GM12801 (cell line): ENCODE data around the gene FARP1.

Experiments used
- CTCF ChIP-seq: IDR thresholded peaks from one replicate; pipeline ENCODE4 v1.5.1; 2011; ENCODE audit warnings: control low read depth; ENCODE audit not compliant: insufficient read length; ENCODE audit errors: extremely low read depth

FARP1 gene

GRCh38 chr13:98243929-98244272, 101.0 kb downstream of the FARP1 start:
- TF ChIP-seq CTCF, result no peak

DNA sequence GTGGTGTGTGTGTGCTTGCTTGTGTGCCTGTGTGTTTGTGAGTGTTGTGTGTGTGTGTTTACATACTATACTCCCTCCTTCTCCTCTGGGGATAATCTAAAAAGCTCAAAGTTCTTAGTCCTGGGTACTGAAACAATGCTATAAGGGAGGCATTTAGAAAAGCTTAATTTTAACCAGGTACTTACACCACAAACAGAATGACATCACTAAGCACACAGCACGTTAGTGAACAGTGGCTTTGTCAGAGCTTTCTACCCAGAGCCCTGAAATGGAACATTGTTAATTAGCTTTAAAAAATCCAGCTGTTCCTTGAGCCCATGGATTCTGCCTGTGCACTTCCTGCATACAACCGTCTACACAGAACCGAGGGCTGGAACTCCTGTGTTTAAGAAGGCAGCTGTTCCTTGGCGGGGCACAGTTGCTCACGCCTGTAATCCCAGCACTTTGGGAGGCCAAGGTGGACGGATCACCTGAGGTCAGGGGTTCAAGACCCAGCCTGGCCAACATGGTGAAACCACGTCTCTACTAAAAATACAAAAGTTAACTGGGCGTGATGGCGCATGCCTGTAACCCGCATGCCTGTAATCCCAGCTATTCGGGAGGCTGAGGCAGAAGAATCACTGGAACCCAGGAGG, 103.8 kb downstream of the FARP1 start:
- TF ChIP-seq CTCF, result no peak

GRCh38 chr13:98251708-98252107, 108.8 kb downstream of the FARP1 start:
- no peak for TF ChIP-seq CTCF

DNA sequence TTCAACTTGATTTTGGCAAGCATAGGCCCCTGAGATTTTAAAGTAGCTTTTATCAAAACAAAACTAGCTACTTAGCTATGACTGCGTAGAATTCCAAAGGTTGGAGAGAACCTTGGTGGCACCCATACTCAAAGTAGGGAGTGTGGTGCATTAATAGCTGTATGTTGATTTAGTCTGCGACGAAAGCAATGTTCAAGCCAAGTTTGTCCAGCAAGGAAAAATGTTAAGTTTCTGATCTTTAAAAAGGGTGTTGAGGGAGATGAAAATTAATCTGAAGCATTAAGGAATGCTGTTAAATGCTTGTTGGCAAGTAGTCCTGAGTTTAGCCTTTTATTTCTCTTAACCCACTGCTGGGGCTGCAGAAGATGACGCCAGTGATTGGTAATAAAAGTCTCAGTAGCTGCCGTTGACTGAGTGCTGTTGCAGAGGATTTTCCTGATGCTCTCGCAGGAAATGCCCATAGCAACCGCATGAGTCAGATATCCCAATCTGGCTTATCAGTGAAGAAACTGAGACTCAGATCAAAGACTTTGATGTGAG, 110.1 kb downstream of the FARP1 start:
- TF ChIP-seq CTCF, result no peak

DNA sequence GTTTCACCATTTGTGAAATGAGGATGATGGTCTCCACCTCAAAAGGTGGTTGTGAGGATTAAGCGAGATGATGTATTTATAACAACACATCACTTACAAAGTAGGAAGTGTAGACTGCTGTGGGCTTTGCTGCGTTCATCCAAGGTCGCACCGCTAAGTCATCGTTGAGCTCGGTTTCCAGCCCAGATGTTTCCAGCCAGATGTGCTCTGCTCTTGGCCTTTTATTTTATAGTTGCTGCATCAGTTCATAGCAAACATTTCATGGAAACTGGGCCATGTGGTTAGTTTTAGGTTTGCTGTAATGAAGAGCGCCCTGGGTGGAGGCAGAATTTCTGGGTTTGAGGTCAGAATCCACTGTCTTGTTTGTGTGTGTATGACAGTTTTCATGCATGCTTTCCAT, 110.6 kb downstream of the FARP1 start:
- TF ChIP-seq CTCF, result no peak

DNA sequence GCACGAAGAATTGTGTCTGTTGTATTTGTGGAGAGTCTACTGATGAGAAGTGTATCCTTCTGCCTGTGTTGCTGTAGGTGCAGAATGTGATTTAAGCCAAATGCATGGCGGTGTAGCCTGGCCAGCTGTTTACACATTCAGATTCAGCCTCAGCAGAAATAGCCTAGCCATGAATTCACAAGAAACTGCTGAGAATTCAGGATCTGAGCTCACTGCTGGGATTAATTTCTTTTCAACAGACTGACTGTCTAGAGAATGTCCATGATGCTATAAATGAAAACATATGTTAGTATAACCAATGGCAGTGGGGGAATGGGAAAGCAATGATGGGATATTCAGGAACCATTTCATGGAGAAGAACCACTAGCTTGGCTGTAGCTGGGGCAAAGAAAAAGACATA, 111.6 kb downstream of the FARP1 start:
- no peak for TF ChIP-seq CTCF

- no peak for TF ChIP-seq CTCF
Measured at GRCh38 chr13:98258226-98258625, 115.3 kb downstream of the FARP1 start.
